NK-92 (cell line): ENCODE measurements around the gene RMI1.
"Not testable (repeated sequence)": the region's sequence is repeated elsewhere in the genome, so short reads cannot be mapped to it uniquely, and the experiment has no call there.

Experiments
- DNase-seq: peaks from one replicate; lab custom pipeline; 2025; ENCODE audit not compliant: unreplicated experiment; lab: John Stamatoyannopoulos, UW

RMI1 gene

DNA sequence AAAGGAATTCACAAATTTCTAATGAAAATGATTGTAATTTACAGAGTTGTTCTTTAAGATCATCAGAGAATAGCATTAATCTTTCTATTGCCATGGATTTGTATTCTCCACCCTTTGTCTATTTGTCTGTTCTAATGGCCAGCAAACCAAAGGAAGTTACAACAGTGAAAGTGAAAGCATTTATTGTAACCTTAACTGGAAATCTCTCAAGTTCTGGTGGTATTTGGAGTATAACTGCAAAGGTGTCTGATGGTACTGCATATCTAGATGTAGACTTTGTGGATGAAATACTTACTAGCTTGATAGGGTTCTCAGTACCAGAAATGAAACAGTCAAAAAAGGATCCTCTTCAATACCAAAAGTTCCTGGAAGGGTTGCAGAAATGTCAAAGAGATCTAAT, 21.7 kb downstream of the RMI1 start:
- DNase-seq = no peak

DNA sequence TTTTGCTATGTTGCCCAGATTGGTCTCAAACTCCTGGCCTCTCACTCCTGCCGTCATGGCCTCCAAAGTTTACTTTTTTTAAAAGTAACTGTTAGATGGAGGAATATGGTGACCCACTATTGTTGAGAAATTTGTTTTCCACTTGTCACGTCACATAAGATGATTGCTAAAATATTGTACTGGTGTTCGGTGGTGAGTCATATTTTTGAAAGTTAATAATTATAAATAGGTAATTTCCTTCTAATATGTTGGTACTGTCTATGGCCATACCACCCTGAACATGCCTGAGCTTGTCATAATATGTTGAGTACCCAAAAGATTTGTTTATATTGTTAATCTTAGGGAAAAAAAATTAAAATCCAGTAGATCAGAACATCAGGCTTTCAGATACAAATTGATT, 22.6 kb downstream of the RMI1 start:
- no peak for DNase-seq

DNA sequence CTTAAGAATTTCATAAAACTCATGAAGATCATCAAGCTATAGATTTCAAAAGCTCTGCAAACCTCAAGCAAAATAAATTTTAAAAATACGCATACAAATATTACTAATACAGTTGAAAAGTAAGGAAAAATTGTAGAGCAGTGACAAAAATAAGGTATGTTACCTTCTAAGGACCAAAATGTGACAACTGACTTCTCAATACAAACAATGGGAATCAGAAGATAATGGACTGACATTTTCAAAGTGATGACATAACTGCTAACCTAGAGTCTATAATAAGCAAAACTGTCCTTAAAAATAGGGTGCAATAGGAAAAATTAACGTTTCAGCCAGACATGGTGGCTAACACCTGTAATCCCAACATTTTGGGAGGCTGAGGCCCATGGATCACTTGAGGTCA, 27.1 kb downstream of the RMI1 start:
- no peak for DNase-seq

GRCh38 chr9:84024041-84024575, 43.5 kb downstream of the RMI1 start:
- no peak for DNase-seq

DNA sequence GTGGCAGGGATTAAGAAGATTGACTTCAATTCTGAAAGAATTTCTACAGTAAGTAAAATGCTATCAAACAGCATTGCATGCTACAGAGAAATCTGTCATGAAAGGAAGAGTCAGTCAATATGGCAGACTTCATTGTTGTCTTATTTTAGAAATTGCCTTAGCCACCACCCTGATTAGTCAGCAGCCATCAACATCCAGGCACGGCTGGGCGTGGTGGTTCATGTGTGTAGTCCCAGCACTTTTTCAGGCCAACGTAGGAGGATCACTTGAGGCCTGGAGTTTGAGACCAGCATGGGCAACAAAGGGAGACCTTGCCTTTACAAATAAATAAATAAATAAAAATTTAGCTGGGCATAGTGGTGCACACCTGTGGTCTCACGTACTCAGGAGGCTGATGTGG, 46.6 kb downstream of the RMI1 start:
- DNase-seq = no peak

GRCh38 chr9:84031534-84031933, 50.9 kb downstream of the RMI1 start:
- no peak for DNase-seq

- not testable (repeated sequence) for DNase-seq
Observed at GRCh38 chr9:84041857-84042256, 61.3 kb downstream of the RMI1 start.

- no peak for DNase-seq
Observed at GRCh38 chr9:84045481-84046097, 65.0 kb downstream of the RMI1 start.
